CD4-positive, alpha-beta T cell treated with Interleukin-17A for 4 hours (primary cell): ENCODE results near the gene TRIM47.
A peak's percentile ranks its signal among the peaks of the same experiment; 100 is the strongest.

ENCODE experiments used
- DNase-seq: peaks from one replicate; pipeline ENCODE4 v3.0.0-alpha.2; 2020; ENCODE audit warnings: mixed read lengths

Gene TRIM47

DNA sequence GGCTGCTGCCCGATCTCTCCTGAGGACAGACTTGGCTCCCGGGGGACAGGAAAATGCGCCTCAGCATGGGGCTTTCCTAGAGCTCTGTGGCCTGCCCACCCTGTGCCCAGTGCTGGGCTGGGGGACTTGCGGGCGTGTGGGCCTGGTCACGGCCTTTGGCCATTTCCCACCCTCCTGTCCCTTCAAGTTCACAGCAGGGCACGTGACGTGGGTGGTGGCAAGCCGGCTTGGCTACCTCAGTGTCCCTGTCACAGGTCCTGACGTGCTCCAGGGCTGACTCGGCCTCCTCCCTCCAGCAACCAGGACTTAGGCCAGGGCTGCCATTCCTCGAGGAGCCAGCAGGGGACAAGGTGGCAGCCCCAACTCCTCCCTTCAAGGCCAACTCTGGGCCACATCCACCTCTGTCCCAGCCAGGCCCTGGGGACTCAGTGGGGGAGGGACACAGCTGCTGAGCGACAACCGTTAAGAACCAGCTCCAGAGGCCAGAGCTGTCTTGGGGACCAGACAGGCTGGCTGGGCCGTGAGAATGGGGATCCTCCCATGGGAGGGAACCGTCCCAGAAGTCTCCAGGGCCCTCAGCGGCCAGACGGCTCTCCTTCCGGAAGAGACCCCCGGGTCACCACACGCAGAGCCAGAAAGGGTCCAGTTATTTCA is 33.2 kb downstream of the TRIM47 start:
- DNase-seq, result peak; percentile 68

GRCh38 chr17:75844530-75845057 is 33.8 kb downstream of the TRIM47 start:
- DNase-seq, result peak; percentile 45

GRCh38 chr17:75843577-75844529 is 34.5 kb downstream of the TRIM47 start, which contains the start of gene UNC13D:
UNC13D (minus strand) TSS chr17:75844404; CDS start chr17:75844337, 67 bp downstream.
- DNase-seq, result peak; percentile 79

GRCh38 chr17:75842963-75843576 is 35.3 kb downstream of the TRIM47 start:
- peak; percentile 57 for DNase-seq

GRCh38 chr17:75842411-75842810 is 36.0 kb downstream of the TRIM47 start:
- no peak for DNase-seq

GRCh38 chr17:75840799-75841164 is 37.6 kb downstream of the TRIM47 start:
- no peak for DNase-seq

GRCh38 chr17:75839942-75840798 is 38.2 kb downstream of the TRIM47 start:
- no peak for DNase-seq

- DNase-seq, result no peak
Observed at GRCh38 chr17:75838410-75838809, 40.0 kb downstream of the TRIM47 start.

DNA sequence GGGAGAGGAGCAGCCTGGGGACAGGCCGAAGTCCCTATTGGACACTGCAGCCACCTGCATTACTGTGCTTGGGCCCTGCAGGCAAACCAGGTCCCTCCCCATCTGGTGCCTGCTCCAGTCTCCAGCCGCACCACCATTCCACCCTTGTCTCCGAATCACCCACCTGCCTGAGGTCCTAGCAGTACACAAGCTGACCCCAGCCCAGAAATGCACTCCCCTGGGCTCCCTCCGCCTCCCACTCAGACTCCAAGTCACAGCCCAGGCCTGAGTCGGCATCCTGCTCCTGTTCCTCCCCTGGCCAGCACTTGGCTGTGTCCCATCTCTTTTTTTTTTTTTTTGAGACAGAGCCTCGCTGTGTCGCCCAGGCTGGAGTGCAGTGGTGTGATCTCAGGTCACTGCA is 40.5 kb downstream of the TRIM47 start:
- DNase-seq, result no peak

- DNase-seq, result no peak
Observed at GRCh38 chr17:75836605-75837004, 41.8 kb downstream of the TRIM47 start.

GRCh38 chr17:75835654-75835987 is 42.8 kb downstream of the TRIM47 start:
- no peak for DNase-seq

- DNase-seq, result no peak
Observed at GRCh38 chr17:75834928-75835653, 43.3 kb downstream of the TRIM47 start.

- DNase-seq, result no peak
Observed at GRCh38 chr17:75834279-75834920, 44.0 kb downstream of the TRIM47 start.

DNA sequence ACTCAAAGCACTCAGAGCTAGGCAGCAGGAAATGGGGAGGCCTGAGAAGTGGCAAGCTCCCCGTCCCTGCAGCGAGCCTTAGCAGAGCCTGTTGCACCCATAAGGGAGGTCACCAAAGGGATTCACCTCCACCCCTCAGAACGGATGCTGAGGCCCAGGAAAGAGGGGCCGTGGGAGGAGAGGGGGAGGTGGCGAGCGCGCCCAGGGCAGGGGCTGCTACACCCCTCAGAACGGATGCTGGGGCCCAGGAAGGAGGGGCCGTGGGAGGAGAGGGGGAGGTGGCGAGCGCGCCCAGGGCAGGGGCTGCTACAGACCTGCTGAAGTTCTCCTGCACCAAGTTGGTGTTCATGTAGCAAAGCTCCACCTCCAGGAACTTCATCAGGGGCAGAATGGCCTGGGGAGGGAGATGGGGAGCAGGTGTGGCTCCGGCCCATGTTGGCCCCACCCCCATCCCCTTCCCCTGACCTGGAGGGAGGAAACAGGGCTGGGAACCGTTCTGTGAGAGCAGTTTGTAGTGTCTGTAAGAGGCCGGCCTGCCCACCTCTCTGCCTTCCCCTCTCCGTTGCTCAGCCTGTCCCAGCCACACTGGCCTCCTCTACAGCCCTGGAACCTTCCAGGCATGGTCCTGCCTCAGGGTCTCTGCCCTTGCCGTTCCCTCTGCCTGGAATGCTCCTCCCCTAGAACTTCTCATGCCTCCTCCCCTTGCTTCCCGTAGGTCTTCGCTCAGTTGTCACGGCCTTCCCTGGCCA is 45.6 kb downstream of the TRIM47 start:
- peak; percentile 50 for DNase-seq

DNA sequence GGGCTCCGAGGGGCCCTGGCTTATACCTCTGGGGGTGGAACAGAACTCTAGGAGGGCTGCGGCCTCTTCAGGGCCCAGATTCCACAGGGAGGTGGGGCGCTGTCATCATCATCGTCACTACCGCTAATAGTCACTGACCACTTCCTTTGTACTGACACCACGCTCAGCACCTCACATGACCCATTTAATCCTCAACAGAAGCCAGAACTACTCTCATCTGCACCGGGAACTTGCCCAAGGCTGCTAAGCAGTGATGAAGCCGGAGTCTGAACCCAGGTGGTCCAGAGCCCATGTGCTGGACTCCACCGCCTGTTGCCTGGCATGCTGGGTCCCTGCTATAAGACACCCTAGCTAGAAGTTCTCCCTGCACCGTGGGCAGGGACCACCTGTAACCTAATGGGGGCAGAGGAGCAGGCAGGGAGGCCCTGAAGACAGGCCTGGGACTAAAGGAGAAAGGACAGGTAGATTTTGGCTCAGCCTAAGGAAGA is 46.2 kb downstream of the TRIM47 start:
- peak; percentile 50 for DNase-seq

DNA sequence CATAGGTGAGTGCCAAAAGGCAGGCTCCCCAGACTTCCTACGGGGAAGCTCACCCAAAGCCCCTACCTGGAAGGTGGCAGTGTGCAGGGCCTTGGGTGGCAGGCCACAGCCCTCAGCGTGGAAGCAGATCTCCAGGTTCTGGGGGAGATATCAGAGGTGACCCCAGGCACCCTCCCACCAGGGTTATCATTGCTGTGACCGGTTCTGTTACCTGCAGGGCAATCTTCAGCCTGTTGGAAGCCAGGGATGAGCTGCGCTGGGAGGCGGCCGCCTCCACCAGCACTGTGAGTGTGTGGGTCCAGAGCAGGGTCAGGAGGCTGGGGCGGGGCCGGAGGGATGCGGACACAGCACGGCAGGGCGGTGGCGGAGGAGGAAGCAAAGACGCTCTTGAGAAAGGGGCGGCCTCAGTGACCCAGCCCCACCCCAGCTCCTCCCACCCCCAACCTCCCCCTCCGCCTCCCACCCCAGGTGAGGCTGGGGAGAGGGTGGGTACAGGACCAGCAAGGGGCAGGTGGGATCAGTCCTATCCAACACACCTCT is 47.3 kb downstream of the TRIM47 start:
- DNase-seq, result no peak

DNA sequence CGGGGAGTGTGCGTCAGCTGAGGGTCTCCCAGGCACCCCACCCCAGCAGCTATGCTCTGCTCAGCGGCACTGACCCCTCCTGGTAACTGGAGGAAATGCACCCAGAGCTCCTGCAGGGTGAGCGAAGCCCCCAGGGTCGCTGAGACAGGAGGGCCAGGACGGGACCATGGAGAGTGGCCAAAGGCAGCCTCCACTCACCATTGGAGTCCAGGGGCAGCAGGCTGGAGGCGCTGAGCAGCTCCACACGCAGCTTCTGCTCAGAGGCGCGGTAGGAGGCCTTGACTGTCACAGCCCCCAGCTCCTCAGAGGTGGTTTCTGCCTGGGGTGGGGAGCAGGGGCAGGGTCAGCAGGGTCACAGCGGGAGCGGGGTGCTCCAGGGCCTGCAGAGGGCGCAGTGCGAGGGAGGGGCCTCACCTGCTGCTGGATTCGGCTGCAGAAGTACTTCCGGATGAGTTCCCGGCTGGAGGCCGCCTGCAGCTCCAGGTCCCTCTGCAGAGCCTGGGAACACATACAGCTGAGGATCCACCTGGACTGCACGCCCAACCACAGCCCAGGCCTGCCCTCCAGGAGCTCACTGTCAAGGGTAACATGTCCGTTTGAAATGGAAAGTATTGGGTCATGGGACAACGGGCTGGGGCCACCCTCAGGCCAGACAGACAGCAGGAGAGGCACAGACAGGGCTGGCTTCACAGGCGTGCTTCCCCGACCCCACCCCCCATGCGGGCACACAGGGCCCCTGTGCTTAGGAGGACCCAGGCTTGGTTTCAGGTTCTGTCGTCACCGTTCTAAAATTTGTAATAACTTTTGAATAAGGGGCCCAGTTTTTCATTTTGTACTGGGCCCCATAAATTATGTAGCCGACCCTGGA is 48.0 kb downstream of the TRIM47 start:
- DNase-seq, result peak; percentile 54

DNA sequence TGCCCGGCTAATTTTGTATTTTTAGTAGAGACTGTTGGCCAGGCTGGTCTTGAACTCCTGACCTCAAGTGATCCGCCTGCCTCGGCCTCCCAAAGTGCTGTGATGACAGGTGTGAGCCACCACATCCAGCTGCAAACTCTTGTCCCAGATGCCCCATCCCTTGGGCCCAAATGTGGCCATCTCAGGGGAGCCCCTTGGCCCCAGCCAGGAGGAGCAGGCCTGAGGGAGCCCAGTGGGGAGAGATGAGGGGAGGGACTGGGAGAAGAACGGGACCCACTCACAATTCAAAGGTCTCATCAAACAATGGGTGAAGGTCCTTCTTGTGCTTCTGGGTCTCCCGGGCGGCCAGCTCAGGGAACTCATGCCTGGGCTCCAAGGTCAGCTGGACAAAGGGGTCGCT is 48.6 kb downstream of the TRIM47 start:
- no peak for DNase-seq

DNA sequence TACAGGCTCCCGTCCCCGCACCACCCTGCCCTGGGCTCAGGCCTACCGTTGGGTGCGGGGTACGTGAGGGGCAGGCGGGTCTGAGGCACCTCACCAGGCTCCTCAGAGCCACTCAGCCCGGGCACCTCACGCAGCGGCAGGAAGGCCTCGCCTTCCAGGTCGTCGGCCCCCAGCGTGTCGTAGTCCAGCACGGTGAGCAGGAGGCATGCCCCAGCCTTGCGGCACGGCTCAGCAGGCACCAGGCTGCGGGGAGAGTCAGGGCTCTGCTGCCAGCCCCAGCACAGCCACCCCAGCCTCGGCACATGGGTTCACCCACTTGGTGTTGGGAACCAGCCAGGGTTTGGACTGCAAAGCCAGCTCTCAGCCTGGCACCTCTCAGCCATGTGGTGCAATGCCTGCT is 49.6 kb downstream of the TRIM47 start:
- no peak for DNase-seq
